LNCAP (cell line): ENCODE measurements around the gene DNHD1.
A peak's percentile ranks its signal among the peaks of the same experiment; 100 is the strongest.

Source experiments
- TF ChIP-seq, protein P1 (sequence below): fragments of 450-650 bp; IDR thresholded peaks from 2 replicates; pipeline ENCODE4 v1.5.1; 2017; ENCODE audit warnings: mild to moderate bottlenecking

The DNHD1 gene

GRCh38 chr11:6568191-6568918 is 71.3 kb downstream of the DNHD1 start:
- TF ChIP-seq, protein P1, sequence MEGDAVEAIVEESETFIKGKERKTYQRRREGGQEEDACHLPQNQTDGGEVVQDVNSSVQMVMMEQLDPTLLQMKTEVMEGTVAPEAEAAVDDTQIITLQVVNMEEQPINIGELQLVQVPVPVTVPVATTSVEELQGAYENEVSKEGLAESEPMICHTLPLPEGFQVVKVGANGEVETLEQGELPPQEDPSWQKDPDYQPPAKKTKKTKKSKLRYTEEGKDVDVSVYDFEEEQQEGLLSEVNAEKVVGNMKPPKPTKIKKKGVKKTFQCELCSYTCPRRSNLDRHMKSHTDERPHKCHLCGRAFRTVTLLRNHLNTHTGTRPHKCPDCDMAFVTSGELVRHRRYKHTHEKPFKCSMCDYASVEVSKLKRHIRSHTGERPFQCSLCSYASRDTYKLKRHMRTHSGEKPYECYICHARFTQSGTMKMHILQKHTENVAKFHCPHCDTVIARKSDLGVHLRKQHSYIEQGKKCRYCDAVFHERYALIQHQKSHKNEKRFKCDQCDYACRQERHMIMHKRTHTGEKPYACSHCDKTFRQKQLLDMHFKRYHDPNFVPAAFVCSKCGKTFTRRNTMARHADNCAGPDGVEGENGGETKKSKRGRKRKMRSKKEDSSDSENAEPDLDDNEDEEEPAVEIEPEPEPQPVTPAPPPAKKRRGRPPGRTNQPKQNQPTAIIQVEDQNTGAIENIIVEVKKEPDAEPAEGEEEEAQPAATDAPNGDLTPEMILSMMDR = peak; percentile 45; the same call in 1 of the 2 replicates

DNA sequence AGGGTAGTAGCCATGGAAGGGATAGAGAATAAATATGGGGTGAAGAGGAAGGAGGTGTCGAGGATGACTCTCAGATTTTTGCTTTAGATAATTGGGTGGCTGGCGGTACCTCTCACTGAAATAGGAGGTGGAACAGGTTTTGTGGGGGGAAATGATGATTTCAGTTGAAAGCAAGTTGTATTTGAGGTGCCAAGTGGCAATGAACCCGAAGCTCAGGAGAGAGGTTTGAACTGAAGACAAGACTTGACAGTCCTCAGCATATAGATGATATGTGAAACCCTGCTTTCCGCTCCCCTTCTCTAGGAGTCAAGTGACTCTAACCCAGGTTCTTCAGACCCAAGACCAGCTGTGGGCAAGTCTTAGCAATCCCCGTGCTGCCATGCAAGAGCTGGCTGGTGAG is 72.6 kb downstream of the DNHD1 start:
- TF ChIP-seq, protein P1 = no peak

- TF ChIP-seq, protein P1 = no peak
Measured at GRCh38 chr11:6570691-6571427, 73.8 kb downstream of the DNHD1 start.

DNA sequence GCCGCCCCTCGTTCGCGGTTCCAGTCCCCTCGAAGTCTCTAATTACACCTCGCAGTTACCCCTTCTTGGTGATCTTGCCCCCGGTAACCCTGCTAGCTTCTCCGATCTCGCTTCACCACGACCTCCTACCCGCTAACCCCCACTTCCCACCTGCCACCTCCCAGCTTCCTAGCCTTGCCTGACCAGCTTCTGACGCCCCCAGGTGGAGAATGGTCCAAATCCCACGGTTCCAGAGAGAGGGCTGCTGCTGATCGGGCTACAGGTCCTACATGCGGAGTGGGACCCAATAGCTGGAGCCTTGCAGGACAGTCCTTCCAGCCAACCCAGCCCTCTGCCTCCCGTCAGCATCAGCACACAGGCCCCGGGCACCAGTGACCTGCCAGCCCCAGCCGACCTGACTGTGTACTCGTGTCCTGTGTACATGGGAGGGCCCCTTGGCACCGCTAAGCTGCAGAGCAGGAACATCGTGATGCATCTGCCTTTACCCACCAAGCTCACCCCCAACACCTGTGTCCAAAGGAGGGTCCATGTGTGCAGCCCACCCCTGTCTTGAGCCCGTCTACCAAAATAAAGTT is 74.4 kb downstream of the DNHD1 start:
- TF ChIP-seq, protein P1 = no peak

DNA sequence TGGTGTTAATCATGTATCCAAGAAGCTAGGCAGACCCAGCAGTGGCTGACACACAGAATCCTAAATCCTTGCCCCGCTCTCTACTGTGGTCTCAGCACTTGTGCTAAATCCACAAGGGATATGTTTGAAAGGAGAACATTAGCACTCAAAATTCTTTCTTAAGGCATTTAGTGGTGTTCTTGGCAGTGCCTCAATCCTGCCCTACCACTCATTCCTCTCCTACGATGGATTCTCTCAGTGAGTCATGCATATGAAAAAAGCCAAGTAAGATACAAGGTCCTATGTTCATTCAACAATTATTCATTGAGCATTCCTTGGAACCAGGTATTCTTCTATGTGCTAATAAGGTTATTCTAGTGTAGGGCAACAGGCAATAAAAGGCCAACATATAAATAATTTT is 75.1 kb downstream of the DNHD1 start:
- TF ChIP-seq, protein P1 = no peak

DNA sequence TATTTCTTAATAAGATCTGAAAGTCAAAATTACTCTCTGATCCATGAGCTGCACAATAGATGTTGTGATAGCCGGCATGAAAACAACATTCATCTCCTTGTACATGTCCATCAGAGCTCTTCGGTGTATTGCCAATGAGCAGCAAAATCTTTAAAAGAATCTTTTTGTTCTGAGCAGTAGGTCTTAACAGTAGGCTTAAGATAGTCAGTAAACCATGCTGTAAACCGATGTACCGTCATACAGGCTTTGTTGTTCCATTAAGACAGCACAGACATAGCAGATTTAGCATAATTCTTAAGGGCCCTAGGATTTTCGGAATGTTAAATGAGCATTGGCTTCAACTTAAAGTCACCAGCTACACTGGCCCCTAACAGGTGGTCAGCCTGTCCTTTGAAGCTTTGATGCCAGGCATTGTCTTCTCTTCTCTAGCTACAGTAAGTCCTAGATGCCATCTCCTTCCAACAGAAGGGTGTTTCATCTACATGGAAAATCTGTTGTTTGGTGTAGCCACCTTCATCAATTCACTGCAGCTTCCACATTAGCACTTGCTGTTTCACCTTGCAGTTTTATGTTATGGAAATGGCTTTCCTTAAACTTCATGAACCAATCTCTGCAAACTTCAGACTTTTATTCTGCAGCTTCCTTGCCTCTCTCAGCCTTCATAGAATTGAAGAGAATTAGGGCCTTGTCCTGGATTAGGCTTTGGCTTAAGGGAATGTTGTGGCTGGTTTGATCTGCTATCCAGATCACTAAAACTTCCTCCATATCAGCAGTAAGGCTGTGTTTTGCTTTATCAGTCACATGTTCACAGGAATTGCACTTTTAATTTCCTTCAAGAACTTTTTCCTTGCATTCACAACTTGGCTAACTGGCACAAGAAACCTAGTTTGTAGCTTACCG is 78.0 kb downstream of the DNHD1 start:
- TF ChIP-seq, protein P1 = no peak
